G401 (cell line): ENCODE data around the gene PKD1. TPM values are rescaled to one million over a fixed set of nuclear protein-coding genes. Genes with fewer than 3 reads are reported as not detected.
"Not testable (repeated sequence)": the region's sequence is repeated elsewhere in the genome, so short reads cannot be mapped to it uniquely, and the experiment has no call there.

Source experiments
- DNase-seq: peaks from one replicate; pipeline ENCODE4 v3.0.0-alpha.2; 2015; ENCODE audit warnings: low spot score
- in situ Hi-C: cut with HindIII; loops from 2 replicates; pipeline ENCODE4 v1.10.0; 2016; ENCODE audit warnings: low sequenced_read_pairs, mixed read lengths
- total RNA-seq: library from RNA; depleted of rRNA; stranded (reverse); fragments of >200 nt; shearing (Covaris generic); gene quantifications from 2 replicates; pipeline ENCODE4 v1.2.3, GENCODE V29; 2014

The PKD1 gene
- total RNA-seq, 1 experiment from 2014 or later: 113 TPM

- DNase-seq: peak; percentile 100
- in situ Hi-C loops: loop anchor here (25.0 kb wide), 1 partner anchor 357 kb away; the partner anchor contains the start of genes AMDHD2 and ATP6V0C
These were observed 19.6 kb upstream of the PKD1 start, which contains the start of gene TRAF7 for GRCh38 chr16:2155091-2155950. Gene TRAF7, plus strand, starts transcription at chr16:2155782. Its CDS starts 8,139 bp downstream, at chr16:2163921.

- DNase-seq: no peak
- in situ Hi-C loops: loop anchor here (25.0 kb wide), 1 partner anchor 358 kb away; the partner anchor contains the start of genes AMDHD2 and ATP6V0C
These were observed 18.9 kb upstream of the PKD1 start for GRCh38 chr16:2154533-2155090.

DNA sequence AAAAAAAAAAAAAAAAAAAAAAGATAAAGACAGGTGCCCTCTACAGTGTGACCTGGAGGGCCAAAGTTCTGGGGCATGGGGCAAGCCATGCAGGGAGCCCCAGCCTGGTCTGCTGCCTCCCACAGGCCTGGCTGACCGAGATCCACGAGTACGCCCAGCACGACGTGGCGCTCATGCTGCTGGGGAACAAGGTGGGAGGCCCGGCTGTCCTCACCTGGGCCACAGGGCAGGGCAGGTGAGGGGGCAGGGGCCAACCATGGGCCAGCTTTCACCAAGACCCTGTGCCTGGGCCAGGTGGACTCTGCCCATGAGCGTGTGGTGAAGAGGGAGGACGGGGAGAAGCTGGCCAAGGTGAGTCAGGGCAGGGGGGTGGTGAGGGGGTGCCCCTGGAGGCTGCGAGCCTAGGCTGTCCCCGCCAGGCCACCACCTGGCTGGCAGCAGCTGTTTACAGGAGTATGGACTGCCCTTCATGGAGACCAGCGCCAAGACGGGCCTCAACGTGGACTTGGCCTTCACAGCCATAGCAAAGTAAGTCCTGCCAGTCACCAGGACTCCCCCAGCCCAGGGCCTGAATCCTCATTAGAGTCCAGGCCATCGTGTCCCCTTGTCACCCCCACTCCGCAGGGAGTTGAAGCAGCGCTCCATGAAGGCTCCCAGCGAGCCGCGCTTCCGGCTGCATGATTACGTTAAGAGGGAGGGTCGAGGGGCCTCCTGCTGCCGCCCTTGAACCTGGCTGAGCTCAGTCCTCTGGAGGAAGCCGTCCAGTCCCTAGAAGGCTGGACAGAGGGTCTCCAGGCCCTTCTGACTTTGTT is 17.2 kb upstream of the PKD1 start:
- DNase-seq: no peak
- in situ Hi-C loops: loop anchor here (25.0 kb wide), 1 partner anchor 359 kb away; the partner anchor contains the start of genes AMDHD2 and ATP6V0C

GRCh38 chr16:2151188-2152091 is 15.7 kb upstream of the PKD1 start:
- DNase-seq: no peak
- in situ Hi-C loops: loop anchor here (25.0 kb wide), 1 partner anchor 361 kb away; the partner anchor contains the start of genes AMDHD2 and ATP6V0C

DNA sequence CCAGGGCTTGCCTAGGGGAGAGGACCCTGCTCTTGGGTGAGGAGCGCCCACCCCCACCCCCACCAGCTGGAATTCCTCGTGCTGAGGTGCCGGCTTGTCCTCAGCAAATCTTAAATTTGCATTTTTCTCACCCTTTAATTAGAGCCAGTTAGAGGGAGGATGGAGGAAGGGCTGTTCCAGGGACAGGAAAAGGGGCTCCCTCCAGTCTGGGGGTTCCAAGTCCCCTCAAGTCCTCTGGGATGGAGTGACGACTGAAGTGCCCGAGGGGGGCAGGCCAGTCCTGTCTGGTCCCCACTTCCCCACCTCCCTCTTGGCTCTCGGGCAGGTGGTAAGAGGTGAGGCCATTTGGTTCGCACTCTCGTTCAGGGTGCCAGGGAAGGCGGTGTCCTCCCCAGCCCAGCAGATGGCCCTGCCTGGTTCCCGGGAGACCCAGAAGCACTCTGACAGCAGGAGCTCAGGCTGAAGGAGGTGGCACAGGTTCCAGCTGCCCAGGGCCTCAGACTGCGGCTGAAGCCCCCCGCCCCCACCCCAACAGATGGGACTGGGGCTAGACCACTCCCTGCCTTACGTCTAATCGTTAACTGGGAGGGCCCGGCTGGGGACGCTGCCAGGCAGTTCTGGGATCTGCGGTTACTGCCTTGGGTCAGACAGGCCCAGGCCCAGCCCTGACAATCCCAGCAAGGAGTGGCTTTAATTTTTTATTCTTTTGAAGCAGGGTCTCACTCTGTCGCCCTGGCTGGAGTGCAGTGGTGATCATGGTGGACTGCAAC is 14.9 kb upstream of the PKD1 start:
- peak; percentile 83 for DNase-seq
- in situ Hi-C loops: loop anchor here (25.0 kb wide), 1 partner anchor 362 kb away; the partner anchor contains the start of genes AMDHD2 and ATP6V0C

GRCh38 chr16:2149630-2150417 is 14.1 kb upstream of the PKD1 start:
- in situ Hi-C loops: loop anchor here (25.0 kb wide), 1 partner anchor 362 kb away; the partner anchor contains the start of genes AMDHD2 and ATP6V0C

DNA sequence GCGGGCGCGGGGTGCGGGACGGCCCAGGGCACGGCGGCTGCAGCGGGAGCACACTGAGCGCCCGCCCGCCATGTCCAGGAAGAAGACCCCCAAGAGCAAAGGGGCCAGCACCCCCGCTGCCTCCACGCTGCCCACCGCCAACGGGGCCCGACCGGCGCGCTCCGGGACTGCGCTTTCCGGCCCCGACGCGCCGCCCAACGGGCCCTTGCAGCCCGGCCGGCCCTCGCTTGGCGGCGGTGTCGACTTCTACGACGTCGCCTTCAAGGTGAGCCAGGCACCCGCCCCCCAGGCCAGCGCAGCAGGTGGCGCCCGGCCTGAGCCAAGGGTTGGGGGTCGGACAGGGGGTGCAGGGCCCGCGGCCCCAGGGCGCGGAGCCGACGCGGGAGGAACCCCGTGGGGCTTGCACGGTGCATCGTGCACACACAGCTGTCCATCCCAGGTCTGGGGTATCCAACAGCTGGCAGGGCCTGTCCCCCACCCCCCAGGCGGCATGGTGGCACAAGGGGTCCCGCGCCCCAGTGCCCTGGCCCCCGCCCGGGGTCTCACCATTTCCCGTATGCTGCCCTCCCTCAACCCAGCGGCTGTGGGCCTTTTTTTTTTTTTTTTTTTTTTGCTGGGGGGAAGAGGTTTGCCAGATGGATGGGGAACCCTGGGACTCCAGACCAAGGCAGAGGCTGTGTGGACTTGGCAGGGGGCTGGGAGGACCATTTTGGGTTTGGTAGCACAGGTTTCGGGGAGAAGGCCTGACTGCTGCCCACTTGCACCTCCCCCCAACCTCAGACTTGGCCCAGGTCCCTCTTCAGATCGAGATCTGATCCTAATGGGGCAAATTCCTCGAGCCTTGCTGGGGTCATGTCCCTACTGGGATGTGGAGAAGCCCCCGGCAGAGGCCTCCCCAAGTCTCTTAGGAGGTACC is 13.3 kb upstream of the PKD1 start:
- peak; percentile 43 for DNase-seq
- in situ Hi-C loops: no loop called here

More at GRCh38 chr16:2149630-2150417, 14.1 kb upstream of the PKD1 start:
- no peak for DNase-seq

GRCh38 chr16:2147981-2148671 is 12.4 kb upstream of the PKD1 start, which contains the start of gene RAB26:
Gene RAB26, plus strand, starts transcription at chr16:2148625. Its CDS starts 159 bp downstream, at chr16:2148784.
- DNase-seq: peak; percentile 81
- in situ Hi-C loops: no loop called here

- in situ Hi-C loops: no loop called here
- DNase-seq: no peak
These were observed 11.7 kb upstream of the PKD1 start for GRCh38 chr16:2147378-2147777.

- no peak for DNase-seq
- in situ Hi-C loops: no loop called here
These were observed 10.1 kb upstream of the PKD1 start for GRCh38 chr16:2145843-2146242.

DNA sequence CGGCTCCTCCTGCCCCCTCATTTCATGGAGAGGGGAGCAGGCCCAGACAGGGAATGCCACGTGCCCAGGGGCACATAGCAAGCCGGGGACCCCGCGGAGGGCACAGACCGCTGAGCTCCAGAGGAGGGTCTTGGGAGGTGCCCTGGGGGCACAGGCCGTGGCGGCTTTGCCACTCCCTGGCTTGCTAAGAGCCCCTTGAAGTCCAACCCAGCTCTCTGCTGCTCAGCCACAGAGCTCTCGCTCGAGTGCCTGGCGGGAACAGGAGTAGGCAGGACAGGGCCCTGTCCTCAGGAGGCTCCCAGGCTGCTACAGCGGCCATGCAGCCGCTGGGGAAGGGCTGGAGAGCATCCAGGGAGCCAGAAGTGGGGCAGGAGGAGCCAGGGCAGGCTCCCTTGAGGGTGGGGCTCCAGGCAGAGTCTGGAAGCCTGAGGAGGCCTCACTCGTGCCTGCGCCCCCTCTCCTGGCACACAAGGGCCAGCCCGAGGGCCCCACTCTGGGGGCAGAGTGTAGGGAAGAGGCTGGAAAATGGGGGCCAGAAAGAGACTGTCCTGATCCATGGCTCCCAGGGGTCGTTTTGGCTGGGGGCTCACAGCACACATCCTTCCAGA is 8.3 kb upstream of the PKD1 start:
- in situ Hi-C loops: no loop called here
- no peak for DNase-seq

DNA sequence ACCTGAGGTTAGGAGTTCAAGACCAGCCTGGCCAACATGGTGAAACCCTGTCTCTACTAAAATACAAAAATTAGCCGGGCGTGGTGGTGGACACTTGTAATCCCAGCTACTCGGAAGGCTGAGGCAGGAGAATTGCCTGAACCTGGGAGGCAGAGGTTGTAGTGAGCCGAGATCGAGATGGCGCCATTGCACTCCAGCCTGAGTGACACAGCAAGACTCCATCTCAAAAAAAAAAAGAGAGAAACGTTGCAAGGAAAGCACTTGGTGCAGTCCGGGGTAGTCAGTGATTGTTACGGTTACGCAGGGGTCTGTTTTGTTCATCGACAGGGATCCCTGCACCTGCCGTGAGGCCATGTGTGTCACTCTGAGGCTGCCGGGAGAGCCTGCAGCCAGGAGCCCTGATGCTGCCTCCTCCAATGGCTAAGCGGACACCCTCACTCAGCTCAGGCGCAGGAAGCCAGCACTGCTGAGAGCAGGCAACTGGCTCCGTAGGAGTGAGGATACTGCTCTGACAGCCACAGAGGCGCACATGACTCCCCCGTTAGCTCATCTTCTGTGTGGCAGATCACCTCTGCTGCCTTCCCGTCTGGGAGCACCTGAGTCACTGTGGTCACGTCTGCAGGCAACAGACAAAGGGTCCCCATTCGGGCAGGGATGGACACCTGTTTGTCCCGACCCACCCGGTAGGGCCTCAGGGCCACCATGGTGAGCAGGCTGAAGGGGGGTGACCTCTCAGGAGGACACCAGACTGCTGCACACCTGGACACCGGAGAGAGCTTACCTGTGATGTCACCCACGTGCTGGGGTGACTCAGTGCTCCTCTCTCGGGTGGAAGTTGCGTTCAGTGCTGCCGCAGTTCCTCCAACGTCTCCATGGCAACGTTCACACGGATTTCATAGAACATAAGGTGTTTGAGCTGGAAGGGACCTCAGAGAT is 7.5 kb upstream of the PKD1 start:
- DNase-seq: peak; percentile 79

GRCh38 chr16:2135071-2135470 is 627 bp downstream of the PKD1 start:
- in situ Hi-C loops, DNase-seq: not testable (repeated sequence)

More for the DNA sequence above, 7.5 kb upstream of the PKD1 start:
- in situ Hi-C loops: no loop called here

DNA sequence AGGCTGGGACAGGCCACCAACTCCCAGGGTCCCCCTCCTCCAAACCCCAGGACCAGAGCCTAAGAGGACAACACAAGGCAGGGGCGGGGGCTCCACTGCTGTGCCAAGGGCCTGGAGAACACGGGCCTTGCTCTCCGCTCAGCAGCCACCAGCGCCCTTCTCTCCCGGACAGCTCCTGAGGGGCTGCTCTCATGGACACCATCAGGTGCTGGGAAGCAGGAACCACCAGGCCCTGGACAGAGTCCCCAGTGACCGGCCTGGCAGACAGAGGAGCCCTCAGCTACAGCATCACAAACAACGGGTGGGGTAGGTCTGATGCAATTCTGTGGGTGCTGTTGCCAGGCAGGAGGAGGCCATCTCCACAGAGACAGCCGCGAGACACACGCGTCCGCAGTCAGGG is 1.9 kb downstream of the PKD1 start:
- in situ Hi-C loops, DNase-seq: not testable (repeated sequence)
